Panc1 (cell line): ENCODE results near the gene PLEKHA8.

Source experiments
- POLR2AphosphoS5 ChIP-seq: IDR thresholded peaks from 2 replicates; pipeline ENCODE4 v1.6.1; 2012; ENCODE audit warnings: mild to moderate bottlenecking, low read depth, low read length, moderate library complexity
- SIN3A ChIP-seq: IDR thresholded peaks from 2 replicates; pipeline ENCODE4 v1.6.1; 2012; ENCODE audit warnings: low read depth, mild to moderate bottlenecking, low read length, moderate library complexity, borderline replicate concordance; ENCODE audit not compliant: insufficient read depth
- TCF7L2 ChIP-seq: IDR thresholded peaks from 2 replicates; pipeline ENCODE4 v1.6.1; 2011; ENCODE audit warnings: mild to moderate bottlenecking, low read depth, low read length, inconsistent platforms
- TF ChIP-seq, protein P1 (sequence below): fragments of 450-650 bp; IDR thresholded peaks from 2 replicates; pipeline ENCODE4 v1.5.1; 2017; ENCODE audit warnings: mild to moderate bottlenecking
- TF ChIP-seq, protein P2 (sequence below), 2 experiments: IDR thresholded peaks; 2 replicates each; pipeline ENCODE4 v1.6.1; 2011 to 2012; ENCODE audit warnings: low read depth in 2 of 2, control low read depth in 1 of 2, low read length in 1 of 2, mild to moderate bottlenecking in 1 of 2, moderate library complexity in 1 of 2; ENCODE audit not compliant: insufficient read depth in 1 of 2

DNA sequence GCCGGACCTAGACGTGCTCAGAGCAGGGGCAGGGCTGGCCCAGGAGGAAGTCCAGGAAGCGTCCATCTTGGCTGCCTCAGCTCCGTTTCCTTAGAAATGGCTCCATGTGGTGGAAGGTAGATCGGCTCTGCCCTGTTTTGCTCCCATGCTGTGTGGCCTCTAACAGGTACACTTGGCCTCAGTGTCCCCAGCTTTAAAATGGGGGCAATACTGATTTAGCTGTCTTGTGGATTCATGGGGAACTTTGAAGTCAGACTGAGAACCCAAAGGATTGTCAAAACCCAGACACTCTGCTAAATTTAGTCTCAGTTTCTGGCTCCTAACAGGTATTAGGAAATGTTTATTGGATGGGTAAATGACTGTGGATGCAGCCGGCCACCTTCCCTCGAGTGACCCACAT, 122.5 kb downstream of the PLEKHA8 start:
- TF ChIP-seq, protein P1, sequence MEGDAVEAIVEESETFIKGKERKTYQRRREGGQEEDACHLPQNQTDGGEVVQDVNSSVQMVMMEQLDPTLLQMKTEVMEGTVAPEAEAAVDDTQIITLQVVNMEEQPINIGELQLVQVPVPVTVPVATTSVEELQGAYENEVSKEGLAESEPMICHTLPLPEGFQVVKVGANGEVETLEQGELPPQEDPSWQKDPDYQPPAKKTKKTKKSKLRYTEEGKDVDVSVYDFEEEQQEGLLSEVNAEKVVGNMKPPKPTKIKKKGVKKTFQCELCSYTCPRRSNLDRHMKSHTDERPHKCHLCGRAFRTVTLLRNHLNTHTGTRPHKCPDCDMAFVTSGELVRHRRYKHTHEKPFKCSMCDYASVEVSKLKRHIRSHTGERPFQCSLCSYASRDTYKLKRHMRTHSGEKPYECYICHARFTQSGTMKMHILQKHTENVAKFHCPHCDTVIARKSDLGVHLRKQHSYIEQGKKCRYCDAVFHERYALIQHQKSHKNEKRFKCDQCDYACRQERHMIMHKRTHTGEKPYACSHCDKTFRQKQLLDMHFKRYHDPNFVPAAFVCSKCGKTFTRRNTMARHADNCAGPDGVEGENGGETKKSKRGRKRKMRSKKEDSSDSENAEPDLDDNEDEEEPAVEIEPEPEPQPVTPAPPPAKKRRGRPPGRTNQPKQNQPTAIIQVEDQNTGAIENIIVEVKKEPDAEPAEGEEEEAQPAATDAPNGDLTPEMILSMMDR: no peak
- TF ChIP-seq, protein P2, sequence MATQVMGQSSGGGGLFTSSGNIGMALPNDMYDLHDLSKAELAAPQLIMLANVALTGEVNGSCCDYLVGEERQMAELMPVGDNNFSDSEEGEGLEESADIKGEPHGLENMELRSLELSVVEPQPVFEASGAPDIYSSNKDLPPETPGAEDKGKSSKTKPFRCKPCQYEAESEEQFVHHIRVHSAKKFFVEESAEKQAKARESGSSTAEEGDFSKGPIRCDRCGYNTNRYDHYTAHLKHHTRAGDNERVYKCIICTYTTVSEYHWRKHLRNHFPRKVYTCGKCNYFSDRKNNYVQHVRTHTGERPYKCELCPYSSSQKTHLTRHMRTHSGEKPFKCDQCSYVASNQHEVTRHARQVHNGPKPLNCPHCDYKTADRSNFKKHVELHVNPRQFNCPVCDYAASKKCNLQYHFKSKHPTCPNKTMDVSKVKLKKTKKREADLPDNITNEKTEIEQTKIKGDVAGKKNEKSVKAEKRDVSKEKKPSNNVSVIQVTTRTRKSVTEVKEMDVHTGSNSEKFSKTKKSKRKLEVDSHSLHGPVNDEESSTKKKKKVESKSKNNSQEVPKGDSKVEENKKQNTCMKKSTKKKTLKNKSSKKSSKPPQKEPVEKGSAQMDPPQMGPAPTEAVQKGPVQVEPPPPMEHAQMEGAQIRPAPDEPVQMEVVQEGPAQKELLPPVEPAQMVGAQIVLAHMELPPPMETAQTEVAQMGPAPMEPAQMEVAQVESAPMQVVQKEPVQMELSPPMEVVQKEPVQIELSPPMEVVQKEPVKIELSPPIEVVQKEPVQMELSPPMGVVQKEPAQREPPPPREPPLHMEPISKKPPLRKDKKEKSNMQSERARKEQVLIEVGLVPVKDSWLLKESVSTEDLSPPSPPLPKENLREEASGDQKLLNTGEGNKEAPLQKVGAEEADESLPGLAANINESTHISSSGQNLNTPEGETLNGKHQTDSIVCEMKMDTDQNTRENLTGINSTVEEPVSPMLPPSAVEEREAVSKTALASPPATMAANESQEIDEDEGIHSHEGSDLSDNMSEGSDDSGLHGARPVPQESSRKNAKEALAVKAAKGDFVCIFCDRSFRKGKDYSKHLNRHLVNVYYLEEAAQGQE (IDR thresholded peaks at IDR 0.05; ENCODE audit: insufficient read depth in 1 of 2, low read depth in 2 of 2, low read length in 1 of 2): no peak
- TF ChIP-seq SIN3A: no peak
- TF ChIP-seq POLR2AphosphoS5: no peak
- no peak for TF ChIP-seq TCF7L2
